CD4-positive, alpha-beta memory T cell (primary cell): ENCODE measurements around the gene FRMD4B. TPM values are rescaled to one million over a fixed set of nuclear protein-coding genes. Genes with fewer than 3 reads are reported as not detected.

Experiments
- CTCF ChIA-PET: fragments of 350-600 bp; sonication (Branson Sonifier 250); formaldehyde crosslinking; loops from one replicate; lab custom pipeline; 2021; ENCODE audit warnings: inconsistent platforms; ENCODE audit not compliant: partially characterized antibody; lab: Charles Lee
- POLR2A ChIA-PET: fragments of 350-600 bp; sonication (Branson Sonifier 250); formaldehyde crosslinking; loops from one replicate; lab custom pipeline; 2021; ENCODE audit not compliant: partially characterized antibody; lab: Charles Lee
- DNase-seq, 5 donors: peaks; one replicate each; pipeline versions ENCODE4 v3.0.0 to v3.0.0-alpha.2; 2020 to 2022; ENCODE audit warnings: mixed read lengths in 1 of 5
- H3K27ac ChIP-seq: one replicate; pipeline ENCODE4 v1.7.0; 2013; ENCODE audit warnings: low read depth, low read length
- H3K27me3 ChIP-seq: 2 replicates; pipeline ENCODE4 v1.7.0; 2013; ENCODE audit warnings: mild to moderate bottlenecking, low read length, moderate library complexity; ENCODE audit not compliant: insufficient read depth
- H3K36me3 ChIP-seq: 2 replicates; pipeline ENCODE4 v1.7.0; 2013; ENCODE audit warnings: mild to moderate bottlenecking, low read length, moderate library complexity; ENCODE audit not compliant: insufficient read depth
- H3K4me1 ChIP-seq: 2 replicates; pipeline ENCODE4 v1.7.0; 2013; ENCODE audit warnings: mild to moderate bottlenecking, low read length, moderate library complexity; ENCODE audit not compliant: insufficient read depth
- H3K4me3 ChIP-seq, 2 donors: one replicate each; pipeline ENCODE4 v1.7.0; 2013; ENCODE audit warnings: low read length in 2 of 2, mild to moderate bottlenecking in 1 of 2
- H3K9me3 ChIP-seq, 2 donors: one replicate each; pipeline ENCODE4 v1.7.0; 2013; ENCODE audit warnings: low read length in 2 of 2, control low read depth in 1 of 2; ENCODE audit not compliant: control insufficient read depth in 1 of 2
- H3K27ac Mint-ChIP-seq, 7 donors: one replicate each; pipeline ENCODE4 v1.8.0; 2020 to 2021; ENCODE audit warnings: mixed read lengths in 7 of 7, mild to moderate bottlenecking in 6 of 7, inconsistent platforms in 3 of 7, moderate library complexity in 3 of 7
- H3K27me3 Mint-ChIP-seq, 2 donors: one replicate each; pipeline ENCODE4 v1.8.0; 2020 to 2021; ENCODE audit warnings: mixed read lengths in 2 of 2
- H3K36me3 Mint-ChIP-seq, 2 donors: one replicate each; pipeline ENCODE4 v1.8.0; 2020 to 2021; ENCODE audit warnings: mixed read lengths in 2 of 2, inconsistent platforms in 1 of 2, mild to moderate bottlenecking in 1 of 2
- H3K4me1 Mint-ChIP-seq, 4 donors: one replicate each; pipeline ENCODE4 v1.8.0; 2020 to 2021; ENCODE audit warnings: mixed read lengths in 4 of 4, mild to moderate bottlenecking in 1 of 4
- H3K4me3 Mint-ChIP-seq, 8 donors: one replicate each; pipeline ENCODE4 v1.8.0; 2020 to 2021; ENCODE audit warnings: mixed read lengths in 8 of 8, mild to moderate bottlenecking in 7 of 8, moderate library complexity in 6 of 8, inconsistent platforms in 3 of 8
- H3K9me3 Mint-ChIP-seq, 8 donors: one replicate each; pipeline ENCODE4 v1.8.0; 2020 to 2021; ENCODE audit warnings: mixed read lengths in 8 of 8, mild to moderate bottlenecking in 5 of 8, inconsistent platforms in 3 of 8, moderate library complexity in 1 of 8
- intact Hi-C: fragments of 100-400 bp; cut with micrococcal nuclease; formaldehyde crosslinking; loops from one replicate; pipeline ENCODE4 v1.15.1; 2023
- polyA plus RNA-seq, 2 donors: library from polyadenylated mRNA; unstranded; fragments of 300-500 nt; fragmentation: Illumina TruSeq; gene quantifications; one replicate each; pipeline ENCODE4 v1.2.3, GENCODE V29; 2021
- total RNA-seq, 2 experiments: library from RNA; stranded (reverse); gene quantifications; one replicate each; pipeline ENCODE4 v1.2.3, GENCODE V29; 2021

FRMD4B gene
- total and polyA plus RNA-seq, 4 experiments from 2014 or later, result 3.1 to 18.3 (median 13.5) TPM

- H3K27ac ChIP-seq, result no peak overlapping the region
- Mint-ChIP-seq H3K27ac (no peak overlapping the region), H3K27me3 (peaks cover 0 to 1% of the 10 kb centered on the region in 2 donors), H3K9me3 (no peaks in the 10 kb centered on the region), H3K36me3 (no peaks in the 10 kb centered on the region), H3K4me1 (peaks cover 5% of the 10 kb centered on the region in 4 donors), H3K4me3 (no peak overlapping the region)
- H3K27me3 ChIP-seq, result no peaks in the 10 kb centered on the region
- ChIA-PET POLR2A (interaction anchor here (0.9 to 1.3 kb wide), 5 partner anchors 26 to 69 kb away, joined by 3 to 6 read pairs (median 4); partner anchors contain the start of genes ARL6IP5 and TMF1), CTCF (interaction anchor here (0.7 to 4.3 kb wide), 26 partner anchors 9 to 1938 kb away, joined by 3 to 34 read pairs (median 4); partner anchors contain the start of genes ARL6IP5 and EOGT)
- DNase-seq, result no peak
- no peak overlapping the region for H3K4me3 ChIP-seq
- intact Hi-C loops, result loop anchor here (1.0 to 2.0 kb wide), 4 partner anchors 37 to 289 kb away; partner anchors contain the start of gene ARL6IP5
- H3K4me1 ChIP-seq, result no peaks in the 10 kb centered on the region
- no peaks in the 10 kb centered on the region for H3K9me3 ChIP-seq
- H3K36me3 ChIP-seq, result no peaks in the 10 kb centered on the region
Observed at GRCh38 chr3:69121513-69121912, 264.4 kb downstream of the FRMD4B start.

GRCh38 chr3:69120879-69121464 lies 264.9 kb downstream of the FRMD4B start:
- H3K4me3 Mint-ChIP-seq, result no peak overlapping the region
- no peak overlapping the region for H3K27ac Mint-ChIP-seq
- intact Hi-C loops, result loop anchor here (1.0 to 2.0 kb wide), 4 partner anchors 36 to 289 kb away; partner anchors contain the start of gene ARL6IP5
- no peaks in the 10 kb centered on the region for H3K9me3 ChIP-seq
- peaks cover 0 to 1% of the 10 kb centered on the region in 2 donors for H3K27me3 Mint-ChIP-seq
- peak; percentile 75 to 80 (median 79) for DNase-seq
- H3K4me3 ChIP-seq, result no peak overlapping the region
- CTCF ChIA-PET, result interaction anchor here (0.7 to 4.3 kb wide), 28 partner anchors 7 to 1937 kb away, joined by 3 to 34 read pairs (median 4); partner anchors contain the start of gene ARL6IP5
- no peaks in the 10 kb centered on the region for H3K9me3 Mint-ChIP-seq
- H3K27ac ChIP-seq, result no peak overlapping the region
- POLR2A ChIA-PET, result interaction anchor here (0.9 to 1.5 kb wide), 6 partner anchors 26 to 69 kb away, joined by 3 to 6 read pairs (median 4); partner anchors contain the start of genes ARL6IP5 and TMF1
- peaks cover 5% of the 10 kb centered on the region in 4 donors for H3K4me1 Mint-ChIP-seq
- no peaks in the 10 kb centered on the region for H3K36me3 ChIP-seq
- H3K27me3 ChIP-seq, result no peaks in the 10 kb centered on the region
- no peaks in the 10 kb centered on the region for H3K4me1 ChIP-seq
- H3K36me3 Mint-ChIP-seq, result no peaks in the 10 kb centered on the region
